Measurements from ENCODE around the gene RASIP1.
"Not testable (repeated sequence)": the region's sequence is repeated elsewhere in the genome, so short reads cannot be mapped to it uniquely, and the experiment has no call there.

Gene RASIP1

DNA sequence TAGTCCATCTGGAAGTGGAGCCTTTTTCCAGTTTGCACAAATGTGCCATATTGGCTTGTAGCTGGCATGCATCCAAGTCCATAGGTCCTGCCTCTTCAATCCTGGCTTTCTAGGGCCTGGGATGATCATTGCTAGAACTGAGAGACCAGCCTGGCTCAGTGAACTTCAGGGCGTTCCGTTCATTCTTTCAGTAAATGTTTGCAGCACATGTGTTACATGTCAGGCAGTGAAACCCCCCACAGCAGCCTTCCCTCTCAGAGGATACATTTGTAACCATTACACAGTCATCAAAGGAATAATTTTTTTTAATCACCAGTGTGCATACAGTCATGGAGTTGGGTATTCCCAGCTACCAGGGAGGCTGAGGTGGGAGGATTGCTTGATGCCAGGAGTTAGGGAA is 35.0 kb downstream of the RASIP1 start:
- no peak for DNase-seq

DNA sequence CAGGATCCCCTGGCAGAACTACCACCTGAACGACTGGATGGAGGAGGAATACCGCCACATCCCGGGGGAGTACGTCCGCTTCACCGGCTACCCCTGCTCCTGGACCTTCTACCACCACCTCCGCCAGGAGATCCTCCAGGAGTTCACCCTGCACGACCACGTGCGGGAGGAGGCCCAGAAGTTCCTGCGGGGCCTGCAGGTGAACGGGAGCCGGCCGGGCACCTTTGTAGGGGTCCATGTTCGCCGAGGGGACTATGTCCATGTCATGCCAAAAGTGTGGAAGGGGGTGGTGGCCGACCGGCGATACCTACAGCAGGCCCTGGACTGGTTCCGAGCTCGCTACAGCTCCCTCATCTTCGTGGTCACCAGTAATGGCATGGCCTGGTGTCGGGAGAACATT is 37.1 kb downstream of the RASIP1 start:
- DNase-seq: no peak

DNA sequence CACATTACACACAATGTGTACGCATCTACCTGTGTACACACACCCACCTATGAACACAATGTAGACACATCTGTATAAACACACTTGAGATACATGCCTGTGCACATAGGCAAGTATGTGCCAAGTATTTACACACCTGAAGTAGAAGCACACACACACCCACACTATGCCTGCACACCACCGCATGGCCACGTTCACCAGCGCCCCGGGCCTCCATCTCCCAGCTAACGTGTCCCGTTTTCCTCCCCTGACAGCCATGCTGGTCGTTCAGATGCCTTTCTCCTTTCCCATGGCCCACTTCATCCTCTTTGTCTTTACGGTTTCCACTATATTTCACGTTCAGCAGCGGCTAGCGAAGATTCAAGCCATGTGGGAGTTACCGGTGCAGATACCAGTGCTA is 37.7 kb downstream of the RASIP1 start:
- no peak for DNase-seq

DNA sequence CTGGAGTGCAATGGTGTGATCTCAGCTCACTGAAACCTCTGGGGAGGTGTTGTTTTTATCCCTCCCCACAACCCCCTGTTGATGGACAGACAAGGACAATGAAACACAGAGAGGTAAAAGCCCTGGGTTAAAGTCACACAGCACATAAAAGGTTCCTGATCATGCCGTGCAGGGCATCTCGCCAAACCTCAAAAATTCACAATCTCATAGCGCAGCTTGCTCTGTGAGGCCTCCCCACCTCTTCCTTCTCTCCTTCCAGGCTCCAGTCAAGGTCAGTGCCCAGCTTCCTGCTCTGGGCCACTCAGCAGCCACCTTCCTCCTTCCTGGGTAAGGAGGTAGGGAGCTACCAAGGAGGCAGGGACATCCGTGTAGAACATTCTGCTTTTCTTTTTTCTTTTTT is 42.4 kb downstream of the RASIP1 start:
- no peak for DNase-seq

DNA sequence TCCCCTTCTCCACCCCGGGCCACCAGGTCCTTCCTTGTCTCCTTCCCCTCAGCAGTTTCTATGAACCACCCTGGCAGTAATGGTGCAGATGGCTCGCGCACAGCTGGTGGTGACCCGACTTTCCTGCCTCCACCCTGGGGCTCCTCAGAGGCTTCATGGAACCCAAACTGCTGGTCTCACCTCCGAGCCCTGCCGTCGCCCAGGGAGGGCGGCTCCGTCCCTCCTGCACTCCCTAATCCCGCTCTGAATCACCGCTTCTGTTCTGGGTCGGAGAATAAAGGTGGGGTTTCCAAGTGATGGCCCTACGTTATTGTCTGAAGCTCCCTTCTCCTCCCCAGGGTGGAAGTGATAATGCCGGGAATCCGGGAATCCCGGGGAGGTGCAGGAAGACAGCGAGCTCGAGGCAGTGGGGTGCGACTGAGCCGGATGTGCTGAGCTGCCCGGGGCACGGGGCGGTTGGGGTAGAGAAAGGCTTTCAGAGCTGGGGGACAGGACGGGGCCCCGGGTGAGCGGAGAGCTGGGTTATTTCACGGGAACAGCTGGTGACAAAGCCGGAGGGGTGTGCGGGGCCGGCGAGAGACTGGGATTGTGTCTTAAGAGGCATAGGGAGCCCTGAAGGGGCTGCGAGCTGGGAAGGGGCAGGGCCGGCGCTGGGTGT is 43.9 kb downstream of the RASIP1 start:
- DNase-seq: no peak

DNA sequence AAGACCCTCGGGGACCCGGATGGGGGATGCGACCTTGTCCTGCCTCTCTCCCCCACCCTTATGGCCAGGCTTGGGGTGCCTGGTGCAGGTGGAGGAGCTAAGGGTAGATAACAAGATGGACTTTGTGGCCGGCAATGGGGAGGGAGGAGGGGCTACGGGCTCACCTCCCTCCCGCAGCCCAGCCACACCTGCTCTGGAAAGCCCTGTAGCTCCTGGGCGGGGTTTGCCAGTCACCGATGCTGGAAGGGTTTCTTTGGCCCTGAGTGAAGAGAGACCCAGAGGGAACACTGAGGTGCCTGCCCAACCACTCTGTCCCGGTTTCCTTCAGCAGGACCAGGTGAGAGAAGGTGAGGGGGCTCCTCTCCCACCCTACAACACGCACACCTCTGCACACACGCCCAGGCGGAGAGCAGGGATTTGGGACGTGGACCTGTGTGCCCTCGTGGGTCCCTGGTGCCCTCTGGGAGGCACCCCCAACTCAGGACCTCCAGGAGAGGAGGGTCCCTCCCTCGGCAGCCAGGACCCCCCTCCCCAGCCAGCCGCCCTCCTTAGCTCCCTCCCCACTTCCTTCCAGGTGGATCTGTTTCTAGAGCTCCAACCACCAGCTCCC is 44.6 kb downstream of the RASIP1 start, which contains the start of gene FUT2:
TSS of gene FUT2 (plus strand) at position 229 of the 610 bp plus-strand sequence. CDS start 6,986 bp downstream, outside the sequence.
- DNase-seq: no peak

DNA sequence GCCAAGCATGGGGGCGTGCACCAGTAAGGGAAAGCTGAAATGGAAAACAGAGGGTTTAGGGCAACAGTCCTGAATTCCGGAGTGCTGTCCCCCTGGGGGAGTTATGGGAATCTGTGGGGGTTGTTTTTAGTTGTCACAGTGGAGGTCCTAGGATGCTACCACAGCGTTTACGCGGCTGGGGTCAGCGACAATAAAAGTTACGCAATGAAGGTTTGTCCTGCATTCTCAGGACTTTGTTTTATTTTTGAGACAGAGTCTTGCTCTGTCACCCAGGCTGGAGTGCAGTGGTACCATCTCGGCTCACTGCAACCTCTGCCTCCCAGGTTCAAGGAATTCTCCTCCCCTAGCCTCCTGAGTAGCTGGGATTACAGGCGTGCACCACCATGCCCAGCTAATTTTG is 46.8 kb downstream of the RASIP1 start:
- DNase-seq: not testable (repeated sequence)

DNA sequence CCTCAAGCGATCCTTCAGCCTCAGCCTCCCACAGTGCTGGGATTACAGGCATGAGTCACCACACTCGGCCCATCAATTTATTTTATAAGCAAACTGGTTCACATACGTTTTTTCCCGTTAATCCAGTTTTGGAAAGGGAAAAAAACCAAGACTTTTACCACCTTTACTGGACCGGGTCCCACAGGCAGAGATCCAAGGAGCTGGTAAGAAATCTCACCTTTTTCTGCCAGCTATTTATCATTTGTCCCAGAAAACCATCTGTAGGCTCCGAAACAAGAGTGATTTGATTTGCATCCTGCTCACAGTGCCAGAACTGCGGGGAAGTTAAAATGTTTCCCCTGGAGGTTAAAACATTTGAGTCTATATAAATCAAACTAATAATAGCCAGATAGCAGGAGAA is 51.0 kb downstream of the RASIP1 start:
- DNase-seq: no peak

DNA sequence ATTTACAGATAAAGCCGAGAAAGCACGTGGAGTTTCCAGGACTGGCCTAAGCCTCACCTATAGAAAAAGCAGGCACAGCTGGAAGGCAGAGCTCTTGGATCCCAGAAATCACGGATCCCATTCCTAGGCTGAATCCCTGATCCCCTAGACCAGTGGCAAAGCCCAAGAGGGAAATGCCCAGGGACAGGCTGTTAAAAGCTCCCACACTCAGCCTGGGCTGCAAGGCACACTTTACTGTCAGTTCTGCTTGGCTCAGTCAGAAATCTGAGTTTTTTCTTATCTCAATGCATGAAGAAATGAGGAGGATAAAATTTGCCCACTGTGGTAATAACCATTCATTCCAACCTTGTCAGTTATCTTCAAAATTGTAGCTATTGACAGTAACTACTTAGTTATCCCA is 52.6 kb downstream of the RASIP1 start:
- no peak for DNase-seq

DNA sequence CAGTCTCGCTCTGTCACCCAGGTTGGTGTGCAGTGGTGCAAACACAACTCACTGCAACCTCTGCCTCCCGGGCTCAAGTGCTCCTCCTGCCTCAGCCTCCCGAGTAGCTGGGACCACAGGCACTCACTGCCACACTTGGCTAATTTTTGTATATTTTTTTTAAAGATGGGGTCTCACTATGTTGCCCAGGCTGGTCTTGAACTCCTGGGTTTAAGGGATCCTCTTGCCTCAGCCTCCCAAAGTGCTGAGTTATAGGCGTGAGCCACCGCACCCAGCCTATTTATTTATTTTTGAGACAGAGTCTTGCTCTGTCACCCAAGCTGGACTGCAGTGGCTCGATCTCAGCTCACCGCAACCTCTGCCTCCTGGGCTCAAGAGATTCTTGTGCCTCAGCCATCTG is 53.8 kb downstream of the RASIP1 start:
- DNase-seq: not testable (repeated sequence)

DNA sequence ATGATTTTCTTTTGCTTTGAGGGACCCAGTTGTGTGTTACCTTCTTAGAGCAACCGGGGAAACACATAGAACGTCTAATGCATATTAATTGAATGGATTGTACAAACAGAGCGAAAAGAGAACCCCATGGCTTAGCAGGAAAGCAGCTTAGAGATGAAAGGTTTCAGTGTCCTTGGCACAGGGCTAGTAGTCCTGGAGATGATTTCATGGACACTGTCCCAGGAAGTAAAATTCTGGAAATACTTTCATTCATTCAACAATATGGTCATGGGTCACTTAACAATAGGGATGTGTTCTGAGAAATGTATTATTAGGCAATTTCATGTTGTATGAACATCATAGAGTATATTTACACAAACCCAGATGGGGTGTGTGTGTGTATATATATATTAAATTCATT is 54.3 kb downstream of the RASIP1 start:
- DNase-seq: no peak

DNA sequence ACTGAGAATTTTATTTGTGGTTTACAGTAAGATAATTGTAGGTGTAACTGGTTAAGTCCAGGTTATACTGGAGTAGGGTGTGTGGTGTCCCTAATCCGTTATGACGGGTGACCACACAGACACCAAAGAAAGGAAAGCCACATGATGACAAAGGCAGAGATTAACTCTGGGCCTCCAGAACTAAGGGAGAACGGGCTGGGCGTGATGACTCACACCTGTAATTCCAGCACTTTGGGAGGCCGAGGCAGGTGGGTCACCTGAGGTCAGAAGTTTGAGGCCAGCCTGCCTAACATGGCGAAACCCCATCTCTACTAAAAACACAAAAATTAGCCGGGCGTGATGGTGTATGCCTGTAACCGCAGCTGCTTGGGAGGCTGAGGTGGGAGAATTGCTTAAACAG is 54.8 kb downstream of the RASIP1 start:
- DNase-seq: no peak

DNA sequence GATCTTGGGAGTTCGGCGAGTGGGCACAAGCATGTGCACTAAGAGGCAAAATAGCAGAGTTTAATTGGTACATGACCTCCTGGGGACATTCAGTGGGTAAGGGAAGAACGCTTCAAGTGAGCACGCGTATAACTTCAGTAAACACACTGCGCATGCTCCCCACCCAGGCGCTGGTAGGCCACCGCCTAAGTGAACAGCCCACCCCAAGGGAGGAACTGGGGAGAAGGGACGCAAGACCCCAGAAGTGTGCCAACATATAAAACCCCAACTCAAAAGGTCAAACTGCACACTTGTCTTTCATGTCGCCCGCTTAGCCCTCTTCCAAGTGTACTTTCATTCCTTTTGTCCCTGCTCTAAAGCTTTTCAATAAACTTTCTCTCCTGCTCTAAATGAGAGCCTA is 57.1 kb downstream of the RASIP1 start:
- DNase-seq: no peak

DNA sequence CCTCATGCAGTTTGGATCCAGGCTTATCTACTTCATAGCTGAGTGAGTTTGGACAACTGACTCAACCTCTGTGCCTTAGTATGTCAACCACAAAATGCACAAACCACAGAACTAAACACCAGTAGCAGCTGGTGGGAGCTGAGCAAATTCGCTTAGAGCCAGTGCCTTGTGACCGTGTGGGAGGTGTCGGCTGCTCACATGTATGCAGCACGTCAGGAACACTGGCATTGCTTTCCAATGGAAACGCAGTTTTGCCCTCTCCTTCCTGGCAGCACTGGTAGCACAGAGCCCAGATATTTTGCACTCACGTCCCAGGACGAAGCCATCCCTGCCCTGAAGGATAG is 59.3 kb downstream of the RASIP1 start:
- no peak for DNase-seq

DNA sequence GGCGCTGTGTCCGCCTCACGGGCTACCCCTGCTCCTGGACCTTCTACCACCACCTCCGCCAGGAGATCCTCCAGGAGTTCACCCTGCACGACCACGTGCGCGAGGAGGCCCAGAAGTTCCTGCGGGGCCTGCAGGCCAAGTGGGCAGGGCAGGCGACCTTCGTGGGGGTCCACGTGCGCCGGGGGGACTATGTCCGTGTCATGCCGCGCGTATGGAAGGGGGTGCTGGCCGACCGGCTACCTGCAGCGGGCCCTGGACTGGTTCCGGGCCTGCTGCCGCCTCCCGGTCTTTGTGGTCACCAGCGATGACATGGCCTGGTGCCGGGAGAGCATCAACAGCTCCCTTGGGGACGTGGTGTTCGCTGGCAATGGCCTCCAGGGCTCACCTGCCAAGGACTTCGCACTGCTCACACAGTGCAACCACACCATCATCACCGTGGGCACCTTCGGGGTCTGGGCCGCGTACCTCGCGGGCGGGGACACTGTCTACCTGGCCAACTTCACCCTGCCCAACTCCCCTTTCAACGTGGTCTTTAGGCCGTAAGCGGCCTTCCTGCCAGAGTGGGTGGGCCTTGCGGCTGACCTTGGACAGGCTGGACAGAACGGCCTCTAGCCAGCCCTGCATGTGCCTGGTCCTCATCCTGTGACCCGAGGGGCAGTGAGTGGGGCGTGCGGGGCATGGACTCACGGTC is 59.8 kb downstream of the RASIP1 start:
- DNase-seq: no peak

DNA sequence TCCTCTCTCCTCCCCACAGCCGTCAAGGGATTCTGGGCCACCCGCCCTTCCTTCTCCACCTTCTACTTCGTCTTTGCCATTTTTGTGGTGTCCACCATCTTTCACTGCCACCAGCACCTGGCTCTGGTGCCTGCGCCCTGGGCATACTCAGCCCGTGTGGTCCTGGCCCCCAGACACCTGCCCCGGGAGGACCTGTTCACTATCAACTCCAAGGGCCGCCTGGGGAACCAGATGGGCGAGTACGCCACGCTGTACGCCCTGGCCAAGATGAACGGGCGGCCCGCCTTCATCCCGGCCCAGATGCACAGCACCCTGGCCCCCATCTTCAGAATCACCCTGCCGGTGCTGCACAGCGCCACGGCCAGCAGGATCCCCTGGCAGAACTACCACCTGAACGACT is 60.4 kb downstream of the RASIP1 start:
- not testable (repeated sequence) for DNase-seq

DNA sequence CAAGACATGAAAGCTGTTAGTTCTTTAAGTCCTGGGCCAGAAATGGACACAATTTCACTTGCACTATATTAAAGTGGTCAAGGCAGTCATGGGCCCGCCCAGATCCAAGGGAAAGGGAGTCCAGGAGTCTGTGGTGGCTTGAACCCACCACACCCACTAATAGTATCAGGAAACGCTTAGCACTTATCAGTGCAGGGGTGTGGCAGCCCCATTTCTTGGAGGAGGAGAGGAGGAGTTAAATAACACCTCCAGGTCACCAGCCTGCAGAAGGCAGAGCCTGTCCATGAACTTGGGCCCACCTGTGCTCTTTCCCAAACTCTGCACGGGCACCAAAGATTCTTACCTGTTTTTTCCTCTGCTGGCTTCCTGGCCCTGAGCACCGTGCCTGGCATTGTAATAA is 62.2 kb downstream of the RASIP1 start:
- no peak for DNase-seq

DNA sequence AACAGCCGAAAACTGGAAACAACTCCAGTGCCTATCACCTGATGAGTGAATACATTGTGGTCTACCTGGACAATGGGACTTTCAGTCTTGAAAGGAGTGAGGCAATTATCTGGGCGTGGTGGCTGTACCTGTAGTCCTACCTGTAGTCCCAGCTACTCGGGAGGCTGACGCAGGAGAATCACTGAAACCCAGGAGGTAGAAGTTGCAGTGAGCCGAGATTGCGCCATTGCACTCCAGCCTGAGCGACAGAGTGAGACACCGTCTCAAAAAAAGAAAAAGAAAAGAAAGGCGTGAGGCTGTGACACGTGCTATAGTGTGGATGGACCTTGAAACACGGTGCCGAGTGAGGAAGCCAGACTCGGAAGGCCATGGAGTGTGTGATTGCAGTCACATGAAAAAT is 63.5 kb downstream of the RASIP1 start:
- no peak for DNase-seq

DNA sequence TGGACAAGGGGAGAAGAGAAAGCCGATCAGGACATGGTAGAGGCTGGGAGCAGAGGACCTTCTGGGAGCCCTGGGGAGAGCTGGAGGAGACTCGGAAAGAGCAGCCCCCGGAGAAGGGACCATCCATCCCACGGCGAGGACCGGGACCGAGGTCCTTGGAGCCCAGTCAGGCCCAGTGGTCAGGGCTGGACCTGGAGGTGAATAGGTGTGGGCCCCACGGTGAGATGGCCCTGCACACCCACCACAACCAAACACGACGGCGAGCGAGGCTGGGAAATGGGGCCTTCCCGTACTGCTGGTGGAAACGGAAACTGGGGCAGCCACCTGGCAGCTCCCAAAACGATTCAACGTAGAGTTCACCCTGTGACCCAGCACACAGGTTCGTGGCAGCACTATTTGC is 63.9 kb downstream of the RASIP1 start:
- no peak for DNase-seq

DNA sequence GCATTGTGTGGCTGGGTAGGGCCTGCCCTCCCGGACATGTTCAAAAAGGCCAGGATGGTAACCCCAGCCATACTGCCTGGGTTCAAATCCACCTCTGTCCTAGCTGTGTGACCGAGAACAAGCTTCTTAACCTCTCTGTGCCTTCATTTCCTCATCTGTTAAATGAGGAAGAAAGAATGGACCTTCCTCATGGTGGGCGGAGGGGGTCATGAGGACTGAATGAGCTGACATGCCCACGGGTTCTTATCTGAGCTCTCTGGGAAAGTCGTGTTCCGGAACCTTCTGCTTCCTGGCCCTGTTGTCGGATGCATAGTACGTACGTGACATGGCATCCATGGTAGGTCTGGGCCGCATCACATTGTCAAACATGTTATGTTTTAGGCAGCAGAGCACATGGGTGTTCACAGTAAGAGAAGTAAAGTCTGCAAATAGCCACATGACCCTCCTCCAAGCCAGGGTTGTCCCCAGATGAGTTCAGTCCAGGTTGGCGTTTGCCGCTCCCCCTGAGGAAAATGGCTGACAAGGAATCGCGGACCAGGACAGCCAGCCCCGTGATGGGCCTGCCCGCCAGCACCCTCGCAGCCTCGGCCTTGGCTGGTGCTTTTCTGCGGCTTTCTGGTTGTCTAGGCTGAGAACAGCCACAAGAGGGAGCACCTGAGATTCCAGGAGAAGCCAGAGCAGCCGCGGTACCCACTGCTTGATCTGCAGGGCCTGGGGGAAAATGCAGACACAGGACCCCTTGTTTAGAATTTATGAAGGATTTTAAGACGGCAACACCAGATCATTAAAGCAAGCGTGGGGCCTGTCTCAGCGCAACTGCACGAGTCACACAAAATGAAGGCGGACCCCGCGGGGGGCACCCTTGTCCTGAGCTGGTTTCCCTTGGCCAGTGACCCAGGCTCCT is 65.2 kb downstream of the RASIP1 start:
- DNase-seq: peak; percentile 83

DNA sequence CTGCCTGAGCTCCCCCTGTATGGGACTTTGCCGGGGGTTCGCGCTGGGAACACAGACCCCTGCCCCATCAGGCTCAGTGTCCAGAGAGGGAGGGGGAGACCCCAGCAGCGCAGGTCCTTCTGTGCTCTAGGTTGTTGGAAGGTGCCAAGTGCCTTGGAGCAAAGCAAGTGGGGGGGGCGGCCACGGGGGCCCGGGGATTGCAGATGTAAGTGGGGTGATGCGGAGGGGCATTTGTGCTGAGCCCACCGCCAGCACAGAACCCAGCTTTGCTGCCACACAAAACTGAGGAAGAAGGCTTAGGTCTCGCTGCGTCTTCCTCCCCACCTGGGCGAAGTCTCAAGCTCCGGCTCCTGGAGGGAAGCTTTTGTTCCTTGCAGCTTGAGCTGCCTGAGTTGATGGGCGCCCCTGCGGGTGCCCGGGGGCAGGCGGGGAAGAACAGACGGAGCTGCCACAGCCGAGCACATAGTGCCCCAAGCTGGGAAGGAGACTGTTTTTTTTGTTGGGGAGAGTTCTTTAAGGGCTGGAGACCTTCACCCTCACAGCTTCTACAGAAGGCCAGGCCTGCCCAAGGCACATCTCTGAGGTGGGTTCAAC is 66.1 kb downstream of the RASIP1 start:
- no peak for DNase-seq

DNA sequence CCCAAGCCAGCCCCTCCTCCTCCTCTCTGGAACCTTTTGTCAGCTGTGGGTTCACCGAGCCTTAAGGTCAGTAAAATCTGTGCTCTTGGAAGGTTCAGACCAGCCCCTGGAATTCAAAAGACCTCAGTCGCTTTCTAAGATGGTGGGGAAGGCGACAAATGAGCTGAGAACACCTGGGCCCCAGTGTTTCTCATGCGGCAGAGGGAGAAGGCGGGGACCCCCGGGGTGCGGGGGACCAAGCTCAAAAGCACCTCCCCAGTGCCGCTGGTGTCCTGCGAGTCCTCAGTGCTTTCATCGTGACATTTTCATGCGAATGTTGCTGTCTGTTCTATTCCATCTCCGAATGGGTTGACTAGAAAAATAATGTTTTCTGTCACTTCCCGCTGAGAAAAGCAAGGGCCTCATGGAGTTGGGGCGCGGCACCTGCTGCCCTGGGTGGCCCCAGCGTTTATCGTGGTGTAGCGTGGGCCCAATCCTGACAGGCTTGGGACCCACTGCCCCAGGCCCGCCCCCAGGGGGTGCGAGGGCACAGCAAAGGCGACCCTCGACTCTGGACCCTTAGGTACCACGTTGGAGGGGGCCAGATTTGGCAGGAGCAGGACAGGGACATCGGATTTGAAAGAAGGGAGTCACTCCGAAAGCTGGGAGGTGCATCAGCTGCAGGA is 66.8 kb downstream of the RASIP1 start:
- no peak for DNase-seq

DNA sequence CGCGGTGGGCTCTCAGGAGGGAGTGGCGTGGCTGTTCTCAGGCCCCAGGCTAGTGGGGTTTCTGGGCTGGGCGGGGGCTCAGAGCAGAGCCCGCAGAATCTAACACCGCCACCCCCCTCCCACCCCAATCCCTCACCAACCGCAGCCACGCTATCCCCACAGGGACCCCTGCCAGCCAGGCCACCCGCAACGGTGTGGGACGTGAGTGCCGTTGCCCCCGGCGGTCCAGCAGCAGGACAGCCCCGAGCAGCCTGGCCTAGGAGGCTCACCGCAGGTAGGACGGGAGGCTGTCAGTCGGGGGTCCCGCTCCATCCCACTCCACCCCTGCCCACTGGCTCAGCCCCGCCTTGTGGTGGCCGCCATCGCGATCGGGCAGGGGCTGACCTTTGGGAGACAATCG is 67.4 kb downstream of the RASIP1 start, which contains the start of gene NTN5:
TSS of gene NTN5 (minus strand) at position 24 of the 400 bp plus-strand sequence. CDS start 2,031 bp downstream, outside the sequence.
- DNase-seq: no peak
